Adrenal gland (tissue), 12 donors: ENCODE measurements around the gene GPATCH8. TPM values are rescaled to one million over a fixed set of nuclear protein-coding genes. Genes with fewer than 3 reads are reported as not detected.

Experiments used
- DNase-seq, 7 donors: peaks; one replicate each; pipeline ENCODE4 v3.0.0-alpha.2; 2019 to 2020
- H3K27ac ChIP-seq, 5 donors: fragments of 200-600 bp; sonication (generic) in 4 of 5; 1 replicate in 3 of 5; 2 replicates in 2 of 5; pipeline versions ENCODE4 v1.5.1 to v1.8.0; 2016 to 2020; ENCODE audit warnings: mild to moderate bottlenecking in 1 of 5
- H3K27me3 ChIP-seq: fragments of 200-600 bp; 2 replicates; pipeline ENCODE4 v1.8.0; 2021
- H3K36me3 ChIP-seq, 2 donors: fragments of 200-600 bp; replicated peaks in 1 of 2; 1 replicate in 1 of 2; 2 replicates in 1 of 2; pipeline versions ENCODE4 v1.5.1 to v1.8.0; 2018 to 2022
- H3K4me1 ChIP-seq, 2 donors: fragments of 200-600 bp; replicated peaks in 1 of 2; 1 replicate in 1 of 2; 2 replicates in 1 of 2; pipeline versions ENCODE4 v1.5.1 to v1.8.0; 2018 to 2021
- H3K4me3 ChIP-seq, 4 donors: fragments of 200-600 bp; sonication (generic) in 3 of 4; one replicate each; pipeline ENCODE4 v1.5.1; 2016 to 2018
- H3K9me3 ChIP-seq, 3 donors: fragments of 200-600 bp; sonication (generic) in 1 of 3; replicated peaks in 1 of 3; 1 replicate in 2 of 3; 2 replicates in 1 of 3; pipeline versions ENCODE4 v1.5.1 to v1.8.0; 2016 to 2021
- POLR2A ChIP-seq, 2 donors: fragments of 450-650 bp; IDR thresholded peaks; one replicate each; pipeline ENCODE4 v1.6.1; 2017; ENCODE audit warnings: antibody characterized with exemption in 2 of 2, mild to moderate bottlenecking in 2 of 2, moderate library complexity in 1 of 2
- WGBS, 4 donors: extraction: QIAGEN DNeasy Blood & Tissue Kit in 2 of 4; methylation state at CpG; one replicate each; pipeline versions ENCODE4 v1.1.5 to v1.1.7; 2013 to 2017; 5-methylcytosine and 5-hydroxymethylcytosine counted together
- intact Hi-C, 2 donors: fragments of 100-400 bp; cut with DNase I; formaldehyde crosslinking; loops; one replicate each; pipeline versions ENCODE4 v1.14.1 to v1.15.0; 2022 to 2023
- polyA plus RNA-seq, 3 donors: library from polyadenylated mRNA; stranded (reverse); fragments of 200-250 nt in 2 of 3; fragments of 350-450 nt in 1 of 3; fragmentation: Illumina TruSeq in 1 of 3; extraction: RNeasy Lipid Tissue Mini Kit (QIAGEN cat#74804) in 1 of 3; gene quantifications; one replicate each; pipeline ENCODE4 v1.2.3, GENCODE V29; 2013 to 2014
- total RNA-seq, 9 donors: library from RNA; depleted of rRNA in 4 of 9; stranded (reverse); fragments of >200 nt in 4 of 9; fragments of 120-200 nt in 1 of 9; fragmentation: NEBNext Ultra II Directional in 1 of 9; extraction: Animal tissue kit (Norgen Biotek cat#: 25700) in 1 of 9; gene quantifications; one replicate each; pipeline versions ENCODE4 v1.1.0 to v1.2.4, GENCODE V29; 2013 to 2023
- TF ChIP-seq, protein P1 (sequence below), 6 experiments: fragments of 450-650 bp in 4 of 6; fragments of 200-600 bp in 2 of 6; sonication (generic) in 1 of 6; IDR thresholded peaks; 1 replicate in 5 of 6; 2 replicates in 1 of 6; pipeline versions ENCODE4 v1.5.1 to v1.8.0; 2016 to 2021; ENCODE audit warnings: antibody characterized with exemption in 6 of 6, mild to moderate bottlenecking in 2 of 6, moderate library complexity in 1 of 6
- donor health status: healthy with polysubstance abuse.
- donor health status: Bipolar disorder and iron deficiency.
- donor health status: DM: yes; HTN: yes; CAD: no.
- donor health status: DM: no; HTN: no; CAD: no.
- donor health status: DM: no; HTN: no; CAD: no.
- donor health status: DM: yes; HTN: yes; CAD: no.

The GPATCH8 gene
- total and polyA plus RNA-seq, 12 donors = 7.2 to 33.6 (median 28.8) TPM

- Histone ChIP-seq H3K27me3 (no peaks in the 10 kb centered on the region), H3K9me3 (no peaks in the 10 kb centered on the region), H3K4me3 (no peak overlapping the region), H3K36me3 (peaks cover 0 to 16% of the 10 kb centered on the region in 2 donors), H3K27ac (no peak overlapping the region), H3K4me1 (no peaks in the 10 kb centered on the region)
- WGBS, 4 donors = 90 to 100% (median 93%) methylated on average over 4 of the region's 4 CpGs
- TF ChIP-seq, protein P1, sequence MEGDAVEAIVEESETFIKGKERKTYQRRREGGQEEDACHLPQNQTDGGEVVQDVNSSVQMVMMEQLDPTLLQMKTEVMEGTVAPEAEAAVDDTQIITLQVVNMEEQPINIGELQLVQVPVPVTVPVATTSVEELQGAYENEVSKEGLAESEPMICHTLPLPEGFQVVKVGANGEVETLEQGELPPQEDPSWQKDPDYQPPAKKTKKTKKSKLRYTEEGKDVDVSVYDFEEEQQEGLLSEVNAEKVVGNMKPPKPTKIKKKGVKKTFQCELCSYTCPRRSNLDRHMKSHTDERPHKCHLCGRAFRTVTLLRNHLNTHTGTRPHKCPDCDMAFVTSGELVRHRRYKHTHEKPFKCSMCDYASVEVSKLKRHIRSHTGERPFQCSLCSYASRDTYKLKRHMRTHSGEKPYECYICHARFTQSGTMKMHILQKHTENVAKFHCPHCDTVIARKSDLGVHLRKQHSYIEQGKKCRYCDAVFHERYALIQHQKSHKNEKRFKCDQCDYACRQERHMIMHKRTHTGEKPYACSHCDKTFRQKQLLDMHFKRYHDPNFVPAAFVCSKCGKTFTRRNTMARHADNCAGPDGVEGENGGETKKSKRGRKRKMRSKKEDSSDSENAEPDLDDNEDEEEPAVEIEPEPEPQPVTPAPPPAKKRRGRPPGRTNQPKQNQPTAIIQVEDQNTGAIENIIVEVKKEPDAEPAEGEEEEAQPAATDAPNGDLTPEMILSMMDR (IDR thresholded peaks at IDR 0.05) = no peak
- no peak for TF ChIP-seq POLR2A (IDR thresholded peaks at IDR 0.05)
- DNase-seq = no peak
- intact Hi-C loops = no loop called here
Observed at GRCh38 chr17:44408786-44409185, 94.4 kb downstream of the GPATCH8 start.

DNA sequence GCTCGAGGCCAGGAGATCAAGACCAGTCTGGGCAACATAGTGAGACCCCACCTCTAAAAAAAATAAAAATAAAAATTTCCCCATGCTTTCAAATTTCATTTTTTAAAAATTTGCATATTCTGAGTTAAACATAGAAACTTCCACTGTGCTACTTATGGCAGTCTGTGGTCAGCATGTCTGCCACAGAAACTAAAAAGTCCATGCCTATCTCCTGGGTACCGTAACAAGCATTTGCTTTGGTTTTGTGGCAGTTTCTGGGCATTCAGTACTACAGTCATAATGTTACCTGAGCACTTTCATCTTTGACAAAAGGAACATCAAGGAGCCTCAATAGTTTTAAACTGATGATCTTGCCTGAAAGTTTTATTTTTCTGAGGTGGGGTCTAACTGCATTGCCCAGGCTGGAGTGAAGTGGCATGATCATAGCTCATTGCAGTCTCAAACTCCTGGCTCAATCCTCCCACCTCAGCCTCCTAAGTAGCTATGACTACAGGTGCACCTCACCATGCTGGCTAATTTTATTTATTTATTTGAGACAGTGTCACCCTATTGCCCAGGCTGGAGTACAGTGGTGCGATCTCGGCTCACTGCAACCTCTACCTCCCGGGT lies 100.5 kb downstream of the GPATCH8 start:
- peaks cover 0 to 47% of the 10 kb centered on the region in 2 donors for H3K36me3 ChIP-seq
- intact Hi-C loops = no loop called here

GRCh38 chr17:44400226-44400847 lies 102.9 kb downstream of the GPATCH8 start:
- no peak overlapping the region for H3K27ac ChIP-seq
- no peak overlapping the region for H3K4me3 ChIP-seq
- DNase-seq = peak in 1 of 7 donors; percentile 17
- peaks cover 0 to 44% of the 10 kb centered on the region in 2 donors for H3K36me3 ChIP-seq
- WGBS, 4 donors = 87 to 99% (median 92%) methylated on average over 3 of the region's 3 CpGs
- intact Hi-C loops = no loop called here
- no peaks in the 10 kb centered on the region for H3K27me3 ChIP-seq
- no peaks in the 10 kb centered on the region for H3K4me1 ChIP-seq
- TF ChIP-seq, protein P1 (IDR thresholded peaks at IDR 0.05) = peak; percentile 13 to 51 (median 36)
- no peak for TF ChIP-seq POLR2A (IDR thresholded peaks at IDR 0.05)
- H3K9me3 ChIP-seq = no peaks in the 10 kb centered on the region

More for the DNA sequence above, 100.5 kb downstream of the GPATCH8 start:
- H3K27ac ChIP-seq = no peak overlapping the region
- no peaks in the 10 kb centered on the region for H3K9me3 ChIP-seq
- no peak overlapping the region for H3K4me3 ChIP-seq
- H3K4me1 ChIP-seq = no peaks in the 10 kb centered on the region
- no peak for DNase-seq
- WGBS, 4 donors = 86 to 99% (median 94%) methylated on average over 5 of the region's 5 CpGs
- H3K27me3 ChIP-seq = no peaks in the 10 kb centered on the region
- TF ChIP-seq, protein P1 (IDR thresholded peaks at IDR 0.05) = no peak
- TF ChIP-seq POLR2A (IDR thresholded peaks at IDR 0.05) = no peak

- no peaks in the 10 kb centered on the region for H3K27me3 ChIP-seq
- H3K9me3 ChIP-seq = no peaks in the 10 kb centered on the region
- no peak for DNase-seq
- intact Hi-C loops = loop anchor here in 1 of 2 donors (10.0 kb wide), 1 partner anchor 106 kb away; the partner anchor contains the start of gene GPATCH8
- H3K36me3 ChIP-seq = peaks cover 0 to 34% of the 10 kb centered on the region in 2 donors
- H3K27ac ChIP-seq = no peak overlapping the region
- H3K4me1 ChIP-seq = no peaks in the 10 kb centered on the region
- no peak overlapping the region for H3K4me3 ChIP-seq
- TF ChIP-seq POLR2A (IDR thresholded peaks at IDR 0.05) = no peak
- TF ChIP-seq, protein P1 (IDR thresholded peaks at IDR 0.05) = no peak
- WGBS, 4 donors = 93 to 96% (median 95%) methylated on average over 25 to 41 of the region's 41 CpGs
Observed at GRCh38 chr17:44398692-44399691, 104.2 kb downstream of the GPATCH8 start.
